GM19395 (cell line): ENCODE measurements around the gene SYNE3.

ENCODE experiments used
- ATAC-seq: cut with Tn5 transposase; IDR thresholded peaks from one replicate; pipeline ENCODE4 v1.9.1; 2021; ENCODE audit warnings: mild to moderate bottlenecking, moderate library complexity; ENCODE audit not compliant: unreplicated experiment

Gene SYNE3, protein sequence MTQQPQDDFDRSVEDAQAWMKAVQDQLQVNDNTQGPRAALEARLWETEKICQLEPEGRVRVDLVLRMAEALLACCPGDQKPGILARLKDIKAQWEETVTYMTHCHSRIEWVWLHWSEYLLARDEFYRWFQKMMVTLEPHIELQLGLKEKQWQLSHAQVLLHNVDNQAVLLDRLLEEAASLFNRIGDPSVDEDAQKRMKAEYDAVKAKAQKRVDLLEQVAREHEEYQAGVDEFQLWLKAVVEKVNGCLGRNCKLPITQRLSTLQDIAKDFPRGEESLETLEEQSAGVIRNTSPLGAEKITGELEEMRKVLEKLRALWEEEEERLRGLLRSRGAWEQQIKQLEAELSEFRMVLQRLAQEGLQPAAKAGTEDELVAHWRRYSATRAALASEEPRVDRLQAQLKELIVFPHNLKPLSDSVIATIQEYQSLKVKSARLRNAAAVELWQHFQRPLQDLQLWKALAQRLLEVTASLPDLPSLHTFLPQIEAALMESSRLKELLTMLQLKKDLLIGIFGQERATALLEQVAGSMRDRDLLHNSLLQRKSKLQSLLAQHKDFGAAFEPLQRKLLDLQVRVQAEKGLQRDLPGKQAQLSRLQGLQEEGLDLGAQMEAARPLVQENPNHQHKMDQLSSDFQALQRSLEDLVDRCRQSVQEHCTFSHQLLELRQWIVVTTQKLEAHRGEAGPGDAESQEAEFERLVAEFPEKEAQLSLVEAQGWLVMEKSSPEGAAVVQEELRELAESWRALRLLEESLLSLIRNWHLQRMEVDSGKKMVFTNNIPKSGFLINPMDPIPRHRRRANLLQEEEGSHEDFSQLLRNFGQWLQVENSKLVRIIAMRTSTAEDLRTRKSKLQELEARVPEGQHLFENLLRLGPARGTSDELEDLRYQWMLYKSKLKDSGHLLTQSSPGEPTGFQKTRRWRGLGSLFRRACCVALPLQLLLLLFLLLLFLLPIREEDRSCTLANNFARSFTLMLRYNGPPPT

DNA sequence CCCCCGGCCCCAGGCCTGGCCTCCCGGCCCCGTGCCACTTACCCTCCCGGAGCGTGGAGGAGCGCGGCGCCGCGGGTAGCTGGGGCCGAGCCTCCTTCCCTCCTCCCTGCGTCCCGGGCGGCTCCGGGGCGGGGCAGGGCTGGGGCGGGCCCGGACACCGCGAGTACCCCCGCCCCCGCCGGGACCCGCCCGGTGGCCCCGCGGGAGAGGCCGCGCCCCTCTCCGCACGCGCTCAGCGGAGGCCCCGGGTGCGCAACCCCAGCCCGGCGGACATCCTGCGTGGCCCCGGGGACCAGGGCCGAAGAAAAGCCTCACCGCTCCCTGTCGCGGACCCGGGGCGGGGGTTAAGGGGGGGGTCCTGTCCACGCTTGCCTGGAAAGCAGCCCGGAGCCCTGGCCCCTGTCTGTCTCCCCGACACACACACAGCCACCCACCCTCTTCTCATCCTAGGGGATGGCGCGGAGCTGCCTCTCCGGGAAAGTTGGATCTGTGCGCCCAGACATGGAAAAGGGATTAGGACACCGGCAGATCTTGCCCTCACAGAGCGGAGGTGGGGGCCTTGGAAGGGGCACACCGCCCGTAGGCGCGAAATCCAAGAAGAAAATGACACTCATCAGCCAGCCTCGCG is at the start of gene SYNE3:
Gene SYNE3 (minus strand): TSS at position 97 of the 628 bp plus-strand sequence. CDS start 40,829 bp downstream, outside the sequence.
- ATAC-seq, result peak; percentile 30

DNA sequence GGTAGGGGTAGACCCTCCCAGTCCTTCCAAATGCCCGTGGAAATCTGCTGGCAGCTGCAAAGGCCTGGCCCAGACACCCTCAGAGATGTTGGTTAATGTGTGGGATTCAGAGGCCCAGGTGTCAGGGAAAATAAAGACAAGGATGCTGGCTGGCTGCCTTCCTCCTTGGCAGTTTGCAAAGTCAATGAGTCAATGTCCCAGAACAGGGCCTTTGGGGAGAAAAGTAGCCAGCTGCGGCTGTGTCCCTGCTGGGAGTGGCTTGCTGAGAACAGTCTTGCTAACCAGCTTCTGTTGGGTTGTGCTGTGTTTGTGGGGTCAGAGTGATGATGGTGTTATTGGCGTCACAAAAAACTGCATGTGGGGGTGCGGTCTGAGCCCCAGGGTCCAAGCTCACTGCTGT is 47.6 kb upstream of the SYNE3 start:
- ATAC-seq, result no peak

DNA sequence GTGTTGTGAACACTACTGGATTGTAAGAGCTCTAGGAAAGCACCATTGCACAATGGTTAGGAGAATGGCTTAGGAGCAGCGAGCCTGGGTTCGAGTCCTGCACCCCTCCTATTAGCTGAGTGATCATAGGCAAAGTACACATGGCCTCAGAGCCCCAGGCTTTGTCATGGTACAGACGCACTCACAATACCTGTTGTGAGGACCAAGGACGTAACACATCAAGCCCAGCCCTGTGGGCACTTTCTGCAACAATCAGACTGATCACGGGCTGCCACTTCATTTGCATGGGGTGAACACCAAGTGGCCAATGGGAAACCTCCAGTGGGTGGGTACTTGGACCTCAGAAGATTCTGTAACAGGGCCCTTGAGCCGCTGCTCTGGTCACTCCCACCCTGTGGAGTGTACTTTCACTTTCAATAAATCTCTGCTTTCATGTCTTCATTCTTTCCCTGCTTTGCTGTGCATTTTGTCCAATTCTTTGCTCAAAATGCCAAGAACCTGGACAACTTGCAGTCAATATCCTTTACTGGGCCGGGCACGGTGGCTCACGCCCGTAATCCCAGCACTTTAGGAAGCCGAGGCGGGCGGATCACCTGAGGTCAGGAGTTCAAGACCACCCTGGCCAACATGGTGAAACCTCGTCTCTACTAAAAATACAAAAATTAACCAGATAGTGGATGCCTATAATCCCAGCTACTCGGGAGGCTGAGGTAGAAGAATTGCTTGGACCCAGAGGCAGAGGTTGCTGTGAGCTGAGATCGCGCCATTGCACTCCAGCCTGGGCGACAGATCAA is 46.6 kb upstream of the SYNE3 start:
- ATAC-seq, result no peak

DNA sequence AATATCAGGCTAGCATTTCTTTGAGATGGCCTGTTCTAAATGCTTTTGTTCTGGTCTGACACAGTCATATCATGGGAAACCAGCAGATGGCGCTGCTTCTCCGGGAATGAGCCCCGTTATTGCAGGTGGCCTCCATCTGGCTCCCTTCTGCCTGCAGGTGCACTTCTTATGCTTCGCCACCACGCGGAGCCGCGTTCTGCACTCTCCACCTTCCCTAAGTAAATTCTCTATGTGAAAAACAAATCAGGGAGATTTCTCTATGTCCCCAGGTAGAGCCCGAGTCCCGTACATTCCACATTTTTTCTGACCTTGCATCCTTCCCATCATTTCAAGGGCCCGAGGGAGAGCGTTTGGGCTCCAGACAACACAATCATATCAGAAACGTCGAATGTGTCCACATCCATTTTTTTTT is 44.6 kb upstream of the SYNE3 start:
- peak; percentile 89 for ATAC-seq

DNA sequence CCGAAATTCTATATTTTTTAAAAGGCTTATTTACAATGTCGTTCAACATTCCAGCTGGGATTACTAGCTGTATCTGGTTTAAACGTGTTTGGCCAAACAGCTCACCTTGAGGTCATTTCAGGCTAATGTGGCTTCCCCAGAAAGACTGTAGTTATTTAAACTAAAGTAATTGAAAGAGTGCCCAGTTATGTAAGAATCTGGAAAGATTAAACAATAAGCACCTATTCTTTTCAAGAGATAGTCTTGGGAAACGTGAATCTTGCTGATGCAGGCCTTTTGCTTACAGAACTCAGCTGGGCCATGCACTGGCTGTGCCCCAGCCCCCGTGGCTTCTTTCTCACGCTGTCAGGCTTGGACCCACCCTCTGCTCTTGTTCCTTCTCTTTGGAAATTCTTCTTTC is 42.8 kb upstream of the SYNE3 start:
- no peak for ATAC-seq

DNA sequence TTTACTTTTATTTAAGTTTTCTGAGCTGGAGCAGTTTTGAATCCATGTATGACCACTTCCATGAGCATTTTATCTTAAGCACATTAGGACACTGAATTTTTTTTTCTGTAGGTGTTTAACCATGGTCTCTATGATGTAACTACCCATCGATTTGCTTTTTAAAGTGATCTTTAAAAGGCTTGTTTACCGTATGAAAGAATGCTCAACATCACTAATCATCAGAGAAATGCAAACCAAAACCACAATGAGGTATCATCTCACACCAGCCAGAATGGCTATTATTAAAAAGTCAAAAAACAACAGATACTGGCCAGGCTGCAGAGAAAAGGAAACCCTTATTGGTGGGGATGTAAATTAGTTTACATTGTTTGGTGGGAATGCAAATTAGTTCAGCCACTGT is 41.4 kb upstream of the SYNE3 start:
- ATAC-seq, result no peak

DNA sequence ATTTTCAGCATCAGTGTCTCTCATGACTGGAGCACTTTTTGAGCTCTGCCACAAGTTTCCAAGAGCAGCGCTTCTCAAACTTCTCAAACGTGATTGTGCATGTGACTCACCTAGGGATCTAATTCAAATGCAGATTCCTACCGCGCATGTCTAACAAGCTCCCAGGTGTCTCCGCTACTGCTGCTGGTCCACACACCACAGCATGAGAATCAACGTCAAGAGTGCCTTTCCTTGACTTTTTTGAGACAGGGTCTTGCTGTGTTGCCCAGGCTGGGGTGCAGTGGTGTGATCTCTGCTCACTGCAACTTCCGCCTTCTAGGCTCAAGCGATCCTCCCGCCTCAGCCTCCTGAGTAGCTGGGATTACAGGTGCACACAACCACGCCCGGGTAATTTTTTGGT is 40.8 kb upstream of the SYNE3 start:
- ATAC-seq, result no peak

DNA sequence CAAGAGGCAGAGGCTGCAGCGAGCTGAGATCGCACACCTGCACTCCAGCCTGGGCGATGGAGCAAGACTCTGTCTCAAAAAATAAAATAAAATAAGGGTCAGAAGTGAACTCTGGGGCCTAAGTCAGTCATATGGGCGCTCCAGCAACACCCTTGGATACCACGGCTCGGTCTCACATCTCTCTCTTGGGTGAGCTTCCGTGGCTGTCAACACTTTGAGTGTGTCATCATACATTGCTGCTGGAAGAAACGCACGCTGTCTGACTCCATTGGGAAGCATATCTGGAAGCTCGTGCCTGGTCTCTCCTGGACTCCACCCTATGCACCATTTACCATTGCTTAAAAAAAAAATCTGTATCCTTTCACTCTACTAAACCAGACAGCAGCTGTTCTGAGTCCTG is 38.6 kb upstream of the SYNE3 start:
- ATAC-seq, result no peak

DNA sequence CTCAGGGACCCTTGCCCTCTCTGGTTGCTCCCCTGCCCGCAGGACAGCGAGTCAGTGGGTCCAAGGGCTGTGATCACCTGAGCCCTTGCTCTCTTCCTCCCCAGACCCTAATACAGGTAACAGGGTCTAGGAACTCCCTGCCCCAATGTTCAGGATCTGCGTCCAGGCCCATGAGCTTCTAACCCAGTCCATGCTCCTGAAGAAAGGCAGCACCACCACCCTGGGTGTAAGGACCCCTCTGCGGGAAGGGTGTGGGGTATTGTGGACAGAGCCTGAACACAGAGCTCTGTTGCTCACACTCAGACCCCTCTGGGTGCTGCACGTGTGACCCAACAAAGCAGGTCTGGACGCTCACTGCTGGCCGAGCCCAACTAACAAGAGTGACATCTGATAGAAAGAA is 36.7 kb upstream of the SYNE3 start:
- no peak for ATAC-seq

DNA sequence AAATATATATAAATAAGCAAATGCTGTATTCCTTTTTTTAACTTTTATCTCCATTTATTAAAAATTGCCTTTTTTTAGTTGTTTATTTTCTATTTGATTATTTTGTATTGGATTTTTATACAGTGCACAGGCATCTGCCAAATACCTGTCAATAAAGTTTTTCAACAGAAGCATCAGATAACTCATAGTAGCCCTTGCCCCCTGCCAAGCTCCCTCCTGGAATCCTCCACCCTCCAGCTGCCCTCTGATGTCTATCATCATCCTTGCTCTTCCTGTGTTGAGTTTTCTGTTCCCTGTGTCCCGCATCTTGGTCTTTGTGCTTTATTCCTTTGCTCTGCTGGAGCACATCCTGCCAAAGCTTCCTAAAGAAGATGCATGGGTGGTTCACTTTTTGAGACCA is 35.0 kb upstream of the SYNE3 start:
- ATAC-seq, result no peak

DNA sequence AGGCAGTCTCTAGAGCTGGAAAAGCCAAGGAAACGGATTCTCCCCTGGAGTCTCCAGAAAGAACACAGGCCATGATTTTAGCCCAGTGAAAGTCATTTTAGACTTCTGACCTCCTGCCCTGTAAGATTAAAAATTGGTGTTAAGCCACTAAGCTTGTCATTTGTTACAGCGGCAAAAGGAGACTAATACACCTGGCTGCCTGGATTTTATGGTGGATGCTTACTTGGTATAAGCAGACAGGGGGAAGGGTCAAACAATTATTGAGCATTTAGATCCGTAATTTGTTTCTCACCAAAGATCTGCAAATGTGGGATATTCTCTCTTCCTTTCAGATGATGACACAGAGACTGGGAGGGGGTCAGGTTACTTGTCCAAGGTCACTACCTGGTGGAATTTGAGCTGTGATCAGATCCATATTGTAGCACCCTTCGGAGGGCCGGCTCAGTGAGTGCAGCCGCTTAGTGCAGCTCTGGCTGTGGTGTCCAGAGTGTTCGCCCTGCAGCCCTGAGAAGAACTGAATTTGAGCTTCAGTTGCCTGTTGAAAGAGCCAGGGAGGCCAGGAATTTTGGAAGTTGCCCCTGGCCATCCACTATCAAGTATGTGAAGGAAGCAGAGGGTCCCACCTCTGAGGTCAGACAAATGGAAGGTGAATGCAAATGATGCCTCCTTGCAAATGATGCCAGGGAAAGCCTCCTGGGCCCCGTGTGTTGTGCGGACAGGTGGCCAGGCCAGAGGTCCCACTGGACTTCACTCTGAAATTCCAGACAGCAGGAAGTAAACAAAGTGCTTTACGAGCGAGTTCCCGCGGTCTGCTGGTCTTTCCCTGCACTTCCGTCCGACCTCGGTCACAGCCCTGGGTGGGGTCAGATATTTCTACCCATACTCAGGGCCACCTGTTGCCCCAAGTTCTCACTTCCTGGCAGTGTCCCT is 33.5 kb upstream of the SYNE3 start:
- no peak for ATAC-seq

DNA sequence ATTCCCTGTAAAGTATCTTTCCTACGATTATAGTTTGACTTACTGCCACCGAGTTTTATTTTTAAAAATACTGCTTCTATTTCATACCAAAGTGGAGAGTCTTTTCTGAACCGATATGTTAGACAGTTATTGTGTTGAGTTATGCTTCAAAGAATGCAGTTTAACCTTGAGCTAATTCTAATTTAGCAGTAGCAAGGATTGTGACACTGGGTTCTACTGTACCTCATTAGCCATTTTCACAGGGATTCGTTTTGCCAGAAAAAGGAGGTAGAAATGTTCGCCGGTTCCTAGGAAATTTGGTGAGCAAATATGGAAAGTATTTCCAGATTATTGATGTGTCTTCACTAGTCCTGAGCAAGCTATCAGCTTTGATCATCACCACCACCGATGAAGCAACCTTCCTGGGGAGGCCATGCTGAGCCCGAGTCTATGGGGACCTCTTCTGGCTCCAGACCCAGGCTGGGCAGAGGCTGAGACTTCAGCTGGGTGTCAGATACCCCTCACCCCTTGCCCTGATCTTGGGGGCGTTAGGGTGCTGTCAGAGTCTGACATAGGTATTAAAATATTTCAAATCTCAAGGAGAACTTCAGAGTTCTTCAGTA is 32.0 kb upstream of the SYNE3 start:
- ATAC-seq, result no peak

DNA sequence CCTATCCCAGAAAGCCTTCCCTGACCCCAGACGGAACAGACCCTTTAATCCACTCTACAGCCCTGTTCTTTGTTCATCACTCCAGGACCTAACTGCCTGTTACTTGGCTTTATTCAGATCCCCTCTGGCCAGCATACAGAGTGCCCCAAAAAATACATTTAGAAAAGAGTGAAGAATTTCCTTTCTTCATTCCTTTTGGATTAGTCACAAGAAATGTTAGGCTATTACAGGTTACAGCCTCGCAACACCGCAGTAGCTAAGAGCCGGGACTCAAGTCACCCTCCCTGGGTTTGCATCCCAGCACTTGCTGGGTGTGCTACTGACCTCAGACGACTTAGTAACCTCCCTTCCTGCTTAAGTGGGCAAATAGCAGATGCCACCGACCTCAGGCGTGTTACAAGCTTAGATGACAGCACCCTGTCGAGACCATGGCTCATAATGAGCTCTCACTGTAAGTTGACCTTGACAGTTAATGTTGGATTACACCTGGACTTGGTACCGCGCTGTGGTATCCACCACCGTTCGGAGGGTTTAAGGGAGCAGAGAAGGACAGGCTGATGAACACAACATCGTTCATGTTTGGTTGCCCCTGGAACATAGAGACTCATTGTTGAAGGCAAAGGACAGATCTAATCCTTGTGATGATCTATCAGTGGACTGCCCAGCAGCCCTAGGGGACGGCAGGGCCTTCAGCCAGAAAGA is 31.3 kb upstream of the SYNE3 start:
- no peak for ATAC-seq

DNA sequence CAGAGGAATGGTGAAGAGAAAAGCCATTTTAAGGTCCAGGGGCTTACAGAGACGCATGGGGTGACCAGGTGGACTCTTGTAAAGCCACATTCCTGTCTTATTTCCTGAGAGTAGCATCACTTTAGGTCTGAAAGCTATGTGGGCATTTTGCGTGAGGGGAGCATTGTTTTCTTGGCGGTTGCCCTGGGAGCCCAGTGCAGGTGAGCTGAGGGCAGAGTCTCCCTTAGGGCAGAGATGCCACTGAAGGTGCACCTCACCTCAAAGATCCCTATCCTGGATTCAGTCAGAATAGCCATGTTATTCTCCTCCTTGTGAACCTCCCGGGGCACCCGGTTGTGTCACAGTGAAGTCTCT is 30.8 kb upstream of the SYNE3 start:
- ATAC-seq, result no peak

DNA sequence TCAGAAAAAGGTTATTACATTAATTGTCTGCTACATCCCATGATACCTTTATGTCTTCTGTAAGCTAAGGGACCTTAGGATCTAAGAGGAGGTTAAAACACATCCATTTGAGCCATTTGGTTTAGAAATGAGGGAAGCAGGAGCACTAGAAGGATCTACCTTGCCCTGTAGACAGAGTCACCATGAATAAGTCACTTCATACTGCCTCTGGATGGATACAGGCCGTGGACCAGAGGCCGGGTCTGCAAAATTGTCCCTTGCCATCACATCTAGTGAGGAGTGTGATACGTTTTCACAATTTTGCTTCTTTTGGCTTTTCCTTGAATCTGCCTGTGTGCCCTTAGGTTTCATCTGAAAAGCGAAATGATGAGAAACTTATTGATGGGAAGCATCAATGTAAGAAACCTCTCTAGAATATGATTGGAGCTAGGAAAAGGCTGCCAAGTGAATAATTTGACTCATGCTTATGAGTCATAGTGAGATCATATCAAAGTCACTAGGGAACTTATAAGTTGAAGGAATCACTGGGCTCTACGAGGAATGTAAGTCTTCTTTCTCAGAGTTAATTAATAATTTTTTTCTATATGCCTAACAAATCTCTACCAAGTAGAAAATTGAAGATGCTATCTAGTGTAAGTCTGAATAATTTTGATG is 29.2 kb upstream of the SYNE3 start:
- ATAC-seq, result no peak

DNA sequence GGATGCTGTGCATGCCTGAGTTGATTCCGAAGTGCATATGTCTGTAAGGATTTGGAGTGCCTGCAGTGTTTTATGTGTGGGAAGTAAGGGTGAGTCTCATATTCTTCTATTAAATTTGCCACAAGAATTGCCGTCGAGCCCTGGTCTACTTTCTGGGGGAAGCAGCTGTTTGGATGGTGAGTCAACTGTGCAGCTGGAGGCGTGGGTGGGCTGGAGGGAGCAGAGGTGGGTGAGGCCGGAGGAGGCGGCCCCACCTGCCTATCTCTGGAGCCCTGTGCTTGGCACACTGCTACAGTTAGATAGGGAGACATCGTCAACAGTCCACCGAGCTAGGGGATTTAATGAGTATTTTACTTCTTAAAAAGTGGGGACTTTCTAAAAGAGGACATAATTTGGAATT is 28.1 kb upstream of the SYNE3 start:
- no peak for ATAC-seq

DNA sequence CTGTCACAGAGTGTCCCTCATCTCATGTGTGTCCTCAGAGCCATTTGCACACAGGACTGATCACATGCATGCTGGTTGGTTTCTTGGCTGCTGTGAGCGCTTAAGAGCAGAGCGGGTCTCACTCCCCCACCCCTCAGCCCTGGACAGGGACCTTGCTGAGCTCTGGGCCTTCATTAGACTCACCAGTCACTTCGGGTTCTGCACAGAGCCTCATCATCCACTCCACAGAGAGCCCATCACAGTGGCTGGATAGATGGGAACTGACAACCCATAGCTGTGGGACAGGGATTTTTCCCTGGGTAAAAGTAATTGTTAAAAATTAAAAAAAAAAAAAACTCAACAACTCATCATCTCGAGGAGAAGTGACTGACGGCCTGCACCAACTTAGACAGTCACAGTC is 26.6 kb upstream of the SYNE3 start:
- ATAC-seq, result no peak
